Testis (tissue), 3 donors: ENCODE data around the gene BLACAT1. TPM values are rescaled to one million over a fixed set of nuclear protein-coding genes. Genes with fewer than 3 reads are reported as not detected.
A peak's percentile ranks its signal among the peaks of the same experiment; 100 is the strongest.
"Not testable (repeated sequence)": the region's sequence is repeated elsewhere in the genome, so short reads cannot be mapped to it uniquely, and the experiment has no call there.

Experiments
- DNase-seq: peaks from one replicate; pipeline ENCODE4 v3.0.0-alpha.2; 2019
- H3K27ac ChIP-seq, 2 donors: fragments of 200-600 bp; sonication (generic); one replicate each; pipeline ENCODE4 v1.5.1; 2019
- H3K27me3 ChIP-seq: fragments of 200-600 bp; sonication (generic); one replicate; pipeline ENCODE4 v1.5.1; 2019
- H3K36me3 ChIP-seq: fragments of 200-600 bp; sonication (generic); one replicate; pipeline ENCODE4 v1.5.1; 2017; ENCODE audit warnings: low read depth; ENCODE audit errors: missing control alignments
- H3K4me1 ChIP-seq: fragments of 200-600 bp; sonication (generic); one replicate; pipeline ENCODE4 v1.5.1; 2019
- H3K4me3 ChIP-seq, 2 donors: fragments of 200-600 bp; sonication (generic); one replicate each; pipeline ENCODE4 v1.5.1; 2017 to 2019
- H3K9me3 ChIP-seq: fragments of 200-600 bp; sonication (generic); one replicate; pipeline ENCODE4 v1.5.1; 2017
- CTCF ChIP-seq, 3 experiments: fragments of 450-650 bp in 2 of 3; fragments of 200-600 bp in 1 of 3; sonication (generic) in 1 of 3; IDR thresholded peaks; one replicate each; pipeline ENCODE4 v1.5.1; 2016 to 2019; ENCODE audit warnings: antibody characterized with exemption in 3 of 3, mild to moderate bottlenecking in 2 of 3, moderate library complexity in 1 of 3
- POLR2A ChIP-seq: fragments of 450-650 bp; IDR thresholded peaks from one replicate; pipeline ENCODE4 v1.6.1; 2017; ENCODE audit warnings: antibody characterized with exemption, mild to moderate bottlenecking, moderate library complexity
- WGBS, 2 donors: methylation state at CpG; one replicate each; pipeline ENCODE4 v1.1.5; 2018; 5-methylcytosine and 5-hydroxymethylcytosine counted together
- intact Hi-C: fragments of 100-400 bp; cut with DNase I; formaldehyde crosslinking; loops from one replicate; pipeline ENCODE4 v1.15.1; 2023; ENCODE audit warnings: low total_unique reads
- polyA plus RNA-seq: library from polyadenylated mRNA; stranded (reverse); fragments of 350-450 nt; fragmentation: Illumina TruSeq; extraction: RNeasy Lipid Tissue Mini Kit (QIAGEN cat#74804); gene quantifications from one replicate; pipeline ENCODE4 v1.2.3, GENCODE V29; 2014; ENCODE audit warnings: low read depth, low replicate concordance; ENCODE audit not compliant: insufficient read depth
- total RNA-seq, 2 donors: library from RNA; depleted of rRNA; stranded (reverse); fragments of >200 nt; gene quantifications; one replicate each; pipeline ENCODE4 v1.2.3, GENCODE V29; 2016

Gene BLACAT1
- total and polyA plus RNA-seq, 3 donors from 2014 or later, result 5.9 to 15.5 (median 14.4) TPM

GRCh38 chr1:205488074-205488723 lies 32.4 kb upstream of the BLACAT1 start:
- Histone ChIP-seq H3K9me3 (no peaks in the 10 kb centered on the region), H3K27me3 (no peaks in the 10 kb centered on the region), H3K27ac (no peak overlapping the region), H3K4me3 (no peak overlapping the region), H3K4me1 (peaks cover 9% of the 10 kb centered on the region), H3K36me3 (no peaks in the 10 kb centered on the region)
- WGBS, 2 donors, result 62 to 63% methylated on average over 7 to 9 of the region's 9 CpGs
- intact Hi-C loops, result loop anchor here (5.0 to 10.0 kb wide), 2 partner anchors 34 to 153 kb away; no protein-coding TSS in a partner anchor
- TF ChIP-seq CTCF (IDR thresholded peaks at IDR 0.05) (peak; percentile 66 to 71 (median 69)), POLR2A (no peak)
- DNase-seq, result peak; percentile 52

- Histone ChIP-seq H3K4me1 (peaks cover 3% of the 10 kb centered on the region), H3K27ac (no peak overlapping the region), H3K4me3 (no peak overlapping the region), H3K9me3 (no peaks in the 10 kb centered on the region), H3K36me3 (no peaks in the 10 kb centered on the region), H3K27me3 (no peaks in the 10 kb centered on the region)
- intact Hi-C loops, result loop anchor here (5.0 to 10.0 kb wide), 2 partner anchors 36 to 151 kb away; no protein-coding TSS in a partner anchor
- 92 to 94% methylated on average over 6 of the region's 6 CpGs for WGBS, 2 donors
- no peak for DNase-seq
- TF ChIP-seq CTCF (IDR thresholded peaks at IDR 0.05) (no peak), POLR2A (no peak)
Measured at GRCh38 chr1:205486258-205486657, 30.4 kb upstream of the BLACAT1 start.

- no peaks in the 10 kb centered on the region for H3K27me3 ChIP-seq
- WGBS, 2 donors, result 40% methylated on average over 12 to 13 of the region's 13 CpGs
- H3K9me3 ChIP-seq, result no peaks in the 10 kb centered on the region
- peak; percentile 79 for DNase-seq
- H3K4me3 ChIP-seq, result no peak overlapping the region
- TF ChIP-seq POLR2A (no peak), CTCF (IDR thresholded peaks at IDR 0.05) (peak; percentile 89 to 95 (median 91))
- peaks cover 3% of the 10 kb centered on the region for H3K4me1 ChIP-seq
- intact Hi-C loops, result loop anchor here (5.0 to 10.0 kb wide), 2 partner anchors 37 to 150 kb away; no protein-coding TSS in a partner anchor
- H3K27ac ChIP-seq, result no peak overlapping the region
- no peaks in the 10 kb centered on the region for H3K36me3 ChIP-seq
Measured at GRCh38 chr1:205484985-205485967, 29.4 kb upstream of the BLACAT1 start.

GRCh38 chr1:205483372-205483771 lies 27.5 kb upstream of the BLACAT1 start:
- Histone ChIP-seq H3K27ac (no peak overlapping the region), H3K9me3 (no peaks in the 10 kb centered on the region), H3K27me3 (no peaks in the 10 kb centered on the region), H3K4me1 (peaks cover 3% of the 10 kb centered on the region), H3K36me3 (no peaks in the 10 kb centered on the region), H3K4me3 (no peak overlapping the region)
- TF ChIP-seq CTCF (IDR thresholded peaks at IDR 0.05), result no peak
- TF ChIP-seq POLR2A, result no peak
- intact Hi-C loops, result loop anchor here (10.0 kb wide), 1 partner anchor 149 kb away; no protein-coding TSS in a partner anchor
- WGBS, 2 donors, result 52 to 63% methylated on average over 2 of the region's 2 CpGs
- DNase-seq, result no peak

- WGBS, 2 donors, result 91 to 95% methylated on average over 11 of the region's 11 CpGs
- not testable (repeated sequence) for DNase-seq, H3K4me1 ChIP-seq, H3K36me3 ChIP-seq, H3K27me3 ChIP-seq, H3K27ac ChIP-seq, H3K9me3 ChIP-seq, H3K4me3 ChIP-seq
- intact Hi-C loops, result loop anchor here (10.0 kb wide), 1 partner anchor 148 kb away; no protein-coding TSS in a partner anchor
Measured at GRCh38 chr1:205482587-205482986, 26.7 kb upstream of the BLACAT1 start.
